Stimulated activated CD8-positive, alpha-beta memory T cell treated with anti-CD3 and anti-CD28 coated beads, Interleukin-12 subunit alpha, Interleukin-12 subunit beta, amount 100 ng/mL, for 1 hour (primary cell): ENCODE measurements around the gene TMIGD3.

Experiments used
- DNase-seq: peaks from one replicate; pipeline ENCODE4 v3.0.0-alpha.2; 2020; ENCODE audit warnings: low read depth

Gene TMIGD3

GRCh38 chr1:111474521-111474920 lies 28.9 kb downstream of the TMIGD3 start:
- DNase-seq, result no peak

GRCh38 chr1:111474106-111474505 lies 29.3 kb downstream of the TMIGD3 start:
- no peak for DNase-seq

- DNase-seq, result no peak
Measured at GRCh38 chr1:111471538-111471937, 31.9 kb downstream of the TMIGD3 start.

- DNase-seq, result peak; percentile 51
Measured at GRCh38 chr1:111471012-111471411, 32.4 kb downstream of the TMIGD3 start.

GRCh38 chr1:111470596-111470995 lies 32.8 kb downstream of the TMIGD3 start:
- no peak for DNase-seq

GRCh38 chr1:111469539-111469938 lies 33.9 kb downstream of the TMIGD3 start:
- no peak for DNase-seq

GRCh38 chr1:111468717-111469100 lies 34.7 kb downstream of the TMIGD3 start:
- DNase-seq, result no peak

- no peak for DNase-seq
Measured at GRCh38 chr1:111467865-111468716, 35.3 kb downstream of the TMIGD3 start.

- DNase-seq, result no peak
Measured at GRCh38 chr1:111466480-111466879, 37.0 kb downstream of the TMIGD3 start.

GRCh38 chr1:111465754-111466153 lies 37.7 kb downstream of the TMIGD3 start:
- DNase-seq, result no peak

- DNase-seq, result no peak
Measured at GRCh38 chr1:111463029-111463683, 40.3 kb downstream of the TMIGD3 start.

- no peak for DNase-seq
Measured at GRCh38 chr1:111462370-111463028, 40.9 kb downstream of the TMIGD3 start.

- no peak for DNase-seq
Measured at GRCh38 chr1:111461765-111462164, 41.7 kb downstream of the TMIGD3 start.

- no peak for DNase-seq
Measured at GRCh38 chr1:111455642-111456031, 47.8 kb downstream of the TMIGD3 start.

GRCh38 chr1:111454859-111455641 lies 48.4 kb downstream of the TMIGD3 start:
- no peak for DNase-seq

GRCh38 chr1:111453706-111454105 lies 49.7 kb downstream of the TMIGD3 start:
- DNase-seq, result no peak

- no peak for DNase-seq
Measured at GRCh38 chr1:111452581-111452980, 50.9 kb downstream of the TMIGD3 start.

- no peak for DNase-seq
Measured at GRCh38 chr1:111450185-111450584, 53.2 kb downstream of the TMIGD3 start.

GRCh38 chr1:111449703-111450017 lies 53.8 kb downstream of the TMIGD3 start:
- no peak for DNase-seq

GRCh38 chr1:111448918-111449702 lies 54.3 kb downstream of the TMIGD3 start, which contains the start of the genes ATP5PB and WDR77:
TSS of gene ATP5PB (plus strand) at chr1:111449464. CDS start at chr1:111449542, 78 bp downstream.
TSS of gene WDR77 (minus strand) at chr1:111449256. CDS start at chr1:111449169, 87 bp downstream.
- DNase-seq, result peak; percentile 80

- no peak for DNase-seq
Measured at GRCh38 chr1:111448482-111448917, 54.9 kb downstream of the TMIGD3 start.
